Non-pigmented ciliary epithelial cell (primary cell): ENCODE results near the gene PDE9A.

Experiments
- DNase-seq: peaks from one replicate; pipeline ENCODE4 v3.0.0-alpha.2; 2010; ENCODE audit warnings: low read depth

Gene PDE9A

GRCh38 chr21:42775123-42775522 lies 121.7 kb downstream of the PDE9A start:
- DNase-seq = no peak

- DNase-seq = no peak
Measured at GRCh38 chr21:42775891-42776290, 122.5 kb downstream of the PDE9A start.

GRCh38 chr21:42777064-42777756 lies 123.8 kb downstream of the PDE9A start:
- DNase-seq = no peak

- no peak for DNase-seq
Measured at GRCh38 chr21:42777757-42778344, 124.4 kb downstream of the PDE9A start.

GRCh38 chr21:42779431-42779861 lies 126.0 kb downstream of the PDE9A start:
- DNase-seq = no peak

- DNase-seq = no peak
Measured at GRCh38 chr21:42780617-42781016, 127.2 kb downstream of the PDE9A start.

GRCh38 chr21:42781150-42781970 lies 127.9 kb downstream of the PDE9A start:
- DNase-seq = no peak

GRCh38 chr21:42781971-42782722 lies 128.7 kb downstream of the PDE9A start:
- no peak for DNase-seq

- DNase-seq = no peak
Measured at GRCh38 chr21:42782723-42783242, 129.4 kb downstream of the PDE9A start.

- no peak for DNase-seq
Measured at GRCh38 chr21:42784276-42784675, 130.9 kb downstream of the PDE9A start.

- no peak for DNase-seq
Measured at GRCh38 chr21:42784896-42785451, 131.6 kb downstream of the PDE9A start.

GRCh38 chr21:42785666-42786427 lies 132.4 kb downstream of the PDE9A start:
- no peak for DNase-seq

GRCh38 chr21:42786884-42787283 lies 133.5 kb downstream of the PDE9A start:
- no peak for DNase-seq

- no peak for DNase-seq
Measured at GRCh38 chr21:42787613-42788012, 134.2 kb downstream of the PDE9A start.

- DNase-seq = no peak
Measured at GRCh38 chr21:42790520-42791065, 137.2 kb downstream of the PDE9A start.

GRCh38 chr21:42793774-42794173 lies 140.4 kb downstream of the PDE9A start:
- DNase-seq = no peak

- no peak for DNase-seq
Measured at GRCh38 chr21:42794551-42794950, 141.1 kb downstream of the PDE9A start.

- no peak for DNase-seq
Measured at GRCh38 chr21:42796327-42797062, 143.1 kb downstream of the PDE9A start.

- no peak for DNase-seq
Measured at GRCh38 chr21:42797522-42797921, 144.1 kb downstream of the PDE9A start.

GRCh38 chr21:42798106-42798505 lies 144.7 kb downstream of the PDE9A start:
- no peak for DNase-seq
